Transverse colon (tissue), 4 donors: Measurements from ENCODE around the gene NDUFS7.

Experiments
- CTCF ChIP-seq, 5 experiments: fragments of 200-600 bp in 3 of 5; fragments of 450-650 bp in 2 of 5; sonication (generic) in 3 of 5; IDR thresholded peaks; 1 replicate in 2 of 5; 2 replicates in 3 of 5; pipeline ENCODE4 v1.5.1; 2016 to 2017; ENCODE audit warnings: antibody characterized with exemption in 5 of 5, inconsistent platforms in 3 of 5, mild to moderate bottlenecking in 2 of 5, moderate library complexity in 1 of 5
- EP300 ChIP-seq: sonication (generic); formaldehyde crosslinking; IDR thresholded peaks from one replicate; pipeline ENCODE4 v1.6.1; 2017; ENCODE audit warnings: antibody characterized with exemption, low read depth
- POLR2A ChIP-seq: fragments of 450-650 bp; IDR thresholded peaks from one replicate; pipeline ENCODE4 v1.6.1; 2016; ENCODE audit warnings: antibody characterized with exemption, mild to moderate bottlenecking, moderate library complexity
- POLR2AphosphoS5 ChIP-seq, 3 donors: sonication (generic); formaldehyde crosslinking; IDR thresholded peaks; one replicate each; pipeline ENCODE4 v1.6.1; 2016; ENCODE audit warnings: antibody characterized with exemption in 3 of 3

- TF ChIP-seq POLR2A (no peak), CTCF (IDR thresholded peaks at IDR 0.05) (no peak), POLR2AphosphoS5 (IDR thresholded peaks at IDR 0.05) (no peak), EP300 (no peak)
These were observed 32.5 kb downstream of the NDUFS7 start for GRCh38 chr19:1416014-1416841.
